GM19238 (cell line): Measurements from ENCODE around the gene FAM219A.
A peak's percentile ranks its signal among the peaks of the same experiment; 100 is the strongest.

Experiments used
- DNase-seq: peaks from one replicate; pipeline ENCODE4 v3.0.0; 2011; ENCODE audit warnings: low spot score; ENCODE audit not compliant: insufficient read length

Gene FAM219A, protein sequence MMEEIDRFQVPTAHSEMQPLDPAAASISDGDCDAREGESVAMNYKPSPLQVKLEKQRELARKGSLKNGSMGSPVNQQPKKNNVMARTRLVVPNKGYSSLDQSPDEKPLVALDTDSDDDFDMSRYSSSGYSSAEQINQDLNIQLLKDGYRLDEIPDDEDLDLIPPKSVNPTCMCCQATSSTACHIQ

GRCh38 chr9:34458013-34458958 lies at the start of gene FAM219A, which contains the start of gene DNAI1:
Gene FAM219A, minus strand, starts transcription at chr9:34458570. Its CDS starts 307 bp downstream, at chr9:34458263.
Gene DNAI1, plus strand, starts transcription at chr9:34458805. Its CDS starts 201 bp downstream, at chr9:34459006.
- peak; percentile 94 for DNase-seq

- DNase-seq: no peak
These were observed 49.6 kb upstream of the FAM219A start for GRCh38 chr9:34507966-34508365.

GRCh38 chr9:34507556-34507955 lies 49.2 kb upstream of the FAM219A start:
- no peak for DNase-seq

- DNase-seq: no peak
These were observed 48.3 kb upstream of the FAM219A start for GRCh38 chr9:34506623-34507022.

DNA sequence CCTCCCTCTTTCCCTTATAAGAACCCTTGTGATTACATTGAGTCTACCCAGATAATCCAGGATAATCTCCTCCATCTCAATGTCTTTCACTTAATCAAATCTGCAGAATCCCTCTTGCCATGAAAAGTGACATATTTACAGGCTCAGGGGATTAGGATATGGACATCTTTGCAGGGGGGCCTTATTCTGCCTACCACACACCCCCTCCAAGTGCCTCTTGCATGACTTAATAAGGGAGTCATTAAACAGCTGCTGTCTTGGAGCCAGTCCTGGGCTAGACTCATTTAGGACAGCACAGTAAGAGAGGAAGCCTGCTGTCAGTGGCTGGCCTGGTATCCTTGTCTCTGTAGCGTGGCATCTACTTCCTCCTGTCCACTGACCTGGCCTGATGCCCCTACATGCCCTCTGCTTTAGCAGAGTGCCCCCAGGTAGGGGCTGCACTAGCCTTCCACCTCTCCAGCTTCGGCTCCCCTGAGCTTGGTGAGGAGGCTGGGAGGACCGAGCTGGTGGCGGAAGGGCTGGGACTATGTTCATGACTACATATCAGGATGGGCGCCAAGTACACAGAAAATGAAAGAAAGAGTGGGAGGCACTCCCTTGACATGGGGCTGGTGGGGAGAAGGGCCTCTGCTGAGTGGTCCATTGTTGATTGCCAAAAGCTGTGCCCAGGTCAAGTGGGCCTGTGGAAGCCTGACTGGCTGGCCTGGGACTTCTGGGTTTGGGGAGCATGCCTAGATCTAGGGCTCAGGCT lies 47.2 kb upstream of the FAM219A start:
- DNase-seq: no peak

GRCh38 chr9:34503406-34503805 lies 45.0 kb upstream of the FAM219A start:
- DNase-seq: no peak

- DNase-seq: no peak
These were observed 44.5 kb upstream of the FAM219A start for GRCh38 chr9:34502891-34503290.

DNA sequence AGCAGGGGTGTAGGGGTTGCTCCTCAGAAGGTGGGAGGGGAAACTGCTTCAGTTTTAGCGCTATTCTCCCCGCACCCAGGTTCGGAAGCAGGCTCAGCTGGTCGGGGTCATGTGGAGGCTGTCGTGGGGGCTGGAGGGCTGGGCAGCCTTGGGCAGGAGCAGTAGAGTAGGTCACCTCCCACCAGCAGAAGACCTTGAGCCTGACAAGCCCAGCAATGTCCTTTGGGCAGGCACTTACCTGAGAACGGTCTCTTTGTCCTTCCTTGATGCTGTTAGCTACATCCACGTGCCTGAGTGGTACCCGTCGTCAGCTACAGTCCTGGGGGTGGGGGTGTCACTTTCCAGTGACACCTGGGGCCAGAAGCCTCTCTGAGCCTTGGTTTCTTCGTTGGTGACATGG lies 44.1 kb upstream of the FAM219A start:
- DNase-seq: no peak

- no peak for DNase-seq
These were observed 43.6 kb upstream of the FAM219A start for GRCh38 chr9:34501889-34502425.

DNA sequence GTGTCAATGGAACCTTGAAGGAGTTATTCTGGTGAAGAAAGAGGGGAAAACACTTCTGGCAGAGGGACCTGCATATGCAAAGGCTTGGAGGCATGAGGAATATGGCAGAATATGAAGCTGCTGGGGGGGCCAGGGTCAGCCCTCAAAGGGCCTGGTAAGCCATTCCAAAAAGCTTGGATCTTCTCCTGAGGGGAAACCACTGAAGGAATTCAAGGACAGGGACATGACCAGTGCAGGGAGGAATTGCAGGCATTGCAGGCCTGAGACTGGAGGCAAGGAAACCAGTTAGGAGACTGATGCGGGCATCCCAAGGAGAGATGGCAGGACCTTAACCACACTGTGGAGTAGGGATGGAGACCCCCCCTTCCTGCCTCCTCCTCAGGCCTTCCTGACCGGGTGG lies 43.0 kb upstream of the FAM219A start:
- no peak for DNase-seq

- DNase-seq: peak; percentile 53
These were observed 42.4 kb upstream of the FAM219A start for GRCh38 chr9:34500623-34501267.

DNA sequence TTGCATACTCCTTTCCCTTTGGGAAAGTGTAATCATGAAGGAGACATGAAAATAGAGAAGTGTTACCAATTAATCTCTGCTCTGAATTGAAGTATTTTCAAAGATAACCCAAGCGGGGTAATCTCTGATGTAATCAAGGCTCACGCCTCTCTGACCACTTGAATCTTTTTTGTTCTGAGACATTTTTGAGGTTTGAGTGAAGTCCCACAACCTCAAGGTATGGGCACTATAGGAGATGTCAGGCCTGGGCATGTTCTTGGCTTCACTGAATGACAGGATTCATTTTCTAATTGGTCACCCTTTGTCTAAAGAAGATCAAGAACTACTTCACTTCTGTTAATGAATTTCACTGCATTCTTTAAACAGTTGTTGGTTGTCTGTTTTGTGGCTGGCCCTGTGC lies 40.7 kb upstream of the FAM219A start:
- no peak for DNase-seq

GRCh38 chr9:34498553-34498952 lies 40.2 kb upstream of the FAM219A start:
- no peak for DNase-seq

DNA sequence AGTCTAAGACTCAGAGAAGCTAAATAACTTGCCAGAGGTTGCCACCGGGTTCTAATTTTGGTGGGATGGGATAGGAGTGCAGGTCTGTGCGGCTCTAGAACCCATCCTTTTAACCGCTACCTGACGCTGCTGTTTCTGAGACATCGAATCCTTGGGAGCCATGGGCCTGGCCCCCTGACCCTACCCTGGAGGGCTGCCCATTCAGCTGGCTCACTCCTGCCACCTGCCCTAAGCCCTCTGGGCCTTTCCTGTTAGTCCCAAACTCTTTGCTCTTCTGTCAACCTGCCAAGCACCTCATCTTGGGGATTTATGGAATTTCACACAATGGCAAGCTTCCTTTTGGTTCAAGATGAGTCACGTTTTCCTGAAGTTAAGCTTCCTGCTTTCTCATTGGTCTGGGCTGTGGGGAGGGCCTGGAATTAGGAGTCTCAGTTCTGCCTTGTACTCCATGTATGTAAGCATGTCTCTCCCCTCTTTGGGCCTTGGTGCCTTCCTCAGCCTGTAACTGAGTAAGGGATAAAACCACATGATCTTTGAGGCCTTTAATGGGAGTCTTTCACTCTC lies 37.9 kb upstream of the FAM219A start:
- no peak for DNase-seq

- DNase-seq: no peak
These were observed 35.7 kb upstream of the FAM219A start for GRCh38 chr9:34493972-34494535.

DNA sequence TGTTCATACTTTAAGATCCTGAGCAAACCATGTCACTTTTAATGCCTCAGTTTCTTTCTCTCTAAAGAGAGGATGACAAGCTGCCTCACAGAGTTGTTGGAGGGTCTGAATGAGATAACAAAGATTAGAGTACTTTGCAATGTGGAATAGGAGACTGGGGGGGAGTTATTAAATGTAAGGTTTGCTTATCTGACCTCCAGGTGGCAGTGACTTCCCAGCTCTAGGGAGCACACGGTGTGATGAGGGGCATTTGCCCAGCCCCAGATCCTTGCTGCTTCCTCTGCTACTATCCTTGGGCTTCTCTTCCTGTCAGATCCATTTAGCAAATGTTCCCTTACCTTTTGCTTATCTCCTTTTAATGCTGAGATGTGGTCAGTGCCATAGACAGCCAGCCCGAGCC lies 33.7 kb upstream of the FAM219A start:
- no peak for DNase-seq

- DNase-seq: no peak
These were observed 33.2 kb upstream of the FAM219A start for GRCh38 chr9:34491596-34491995.

GRCh38 chr9:34490760-34491159 lies 32.4 kb upstream of the FAM219A start:
- DNase-seq: no peak

- no peak for DNase-seq
These were observed 32.0 kb upstream of the FAM219A start for GRCh38 chr9:34490360-34490759.

GRCh38 chr9:34486572-34486971 lies 28.2 kb upstream of the FAM219A start:
- no peak for DNase-seq
